H9 (cell line): ENCODE results near the gene LMO4. TPM values are rescaled to one million over a fixed set of nuclear protein-coding genes. Genes with fewer than 3 reads are reported as not detected.

Experiments used
- DNase-seq: peaks from one replicate; pipeline ENCODE4 v3.0.0-alpha.2; 2017
- H2AFZ ChIP-seq: one replicate; pipeline ENCODE4 v1.6.1; 2013; ENCODE audit warnings: mild to moderate bottlenecking, low read length, control low read depth, moderate library complexity
- H2AK5ac ChIP-seq: 2 replicates; pipeline ENCODE4 v1.6.1; 2013; ENCODE audit warnings: low read length, control low read depth, mixed read lengths; ENCODE audit not compliant: insufficient read length
- H2BK120ac ChIP-seq: one replicate; pipeline ENCODE4 v1.6.1; 2013; ENCODE audit warnings: low read depth, mild to moderate bottlenecking, low read length, control low read depth, inconsistent platforms; ENCODE audit not compliant: poor library complexity, severe bottlenecking
- H2BK12ac ChIP-seq: 2 replicates; pipeline ENCODE4 v1.6.1; 2013; ENCODE audit warnings: low read length, control low read depth, mixed read lengths, low read depth; ENCODE audit not compliant: insufficient read length
- H2BK15ac ChIP-seq: 2 replicates; pipeline ENCODE4 v1.6.1; 2013; ENCODE audit warnings: low read depth, low read length, control low read depth
- H2BK20ac ChIP-seq: one replicate; pipeline ENCODE4 v1.6.1; 2013; ENCODE audit warnings: low read depth, mild to moderate bottlenecking, low read length, control low read depth, inconsistent platforms; ENCODE audit not compliant: poor library complexity, severe bottlenecking
- H2BK5ac ChIP-seq: 2 replicates; pipeline ENCODE4 v1.6.1; 2013; ENCODE audit warnings: low read length, control low read depth, mixed read lengths; ENCODE audit not compliant: insufficient read length
- H3K14ac ChIP-seq: 2 replicates; pipeline ENCODE4 v1.6.1; 2013; ENCODE audit warnings: low read length, control low read depth; ENCODE audit not compliant: insufficient read depth
- H3K18ac ChIP-seq: 2 replicates; pipeline ENCODE4 v1.6.1; 2013; ENCODE audit warnings: low read depth, mild to moderate bottlenecking, mixed read lengths, low read length, control low read depth; ENCODE audit not compliant: insufficient read length
- H3K23ac ChIP-seq: 2 replicates; pipeline ENCODE4 v1.6.1; 2013; ENCODE audit warnings: low read length, control low read depth, mixed read lengths, low read depth; ENCODE audit not compliant: insufficient read length
- H3K23me2 ChIP-seq: 2 replicates; pipeline ENCODE4 v1.6.1; 2013; ENCODE audit warnings: low read depth, mild to moderate bottlenecking, mixed read lengths, low read length, control low read depth; ENCODE audit not compliant: insufficient read length, poor library complexity, severe bottlenecking
- H3K27ac ChIP-seq: 2 replicates; pipeline ENCODE4 v1.5.1; 2013; ENCODE audit warnings: low read length, control low read depth, mixed read lengths, low read depth; ENCODE audit not compliant: insufficient read length
- H3K27me3 ChIP-seq: 2 replicates; pipeline ENCODE4 v1.6.1; 2013; ENCODE audit warnings: low read length, control low read depth, inconsistent platforms; ENCODE audit not compliant: insufficient read depth
- H3K4ac ChIP-seq: 2 replicates; pipeline ENCODE4 v1.6.1; 2013; ENCODE audit warnings: low read depth, mild to moderate bottlenecking, control low read depth, inconsistent platforms, low read length, moderate library complexity
- H3K4me1 ChIP-seq: 2 replicates; pipeline ENCODE4 v1.6.1; 2013; ENCODE audit warnings: low read length, control low read depth, inconsistent platforms; ENCODE audit not compliant: insufficient read depth
- H3K4me2 ChIP-seq: 2 replicates; pipeline ENCODE4 v1.6.1; 2013; ENCODE audit warnings: low read length, control low read depth, mixed read lengths; ENCODE audit not compliant: insufficient read length, insufficient read depth
- H3K56ac ChIP-seq: 2 replicates; pipeline ENCODE4 v1.6.1; 2013; ENCODE audit warnings: low read depth, mild to moderate bottlenecking, mixed read lengths, low read length, control low read depth; ENCODE audit not compliant: insufficient read length
- H3K79me1 ChIP-seq: 2 replicates; pipeline ENCODE4 v1.6.1; 2013; ENCODE audit warnings: low read depth, mild to moderate bottlenecking, moderate library complexity, low read length, control low read depth, inconsistent platforms; ENCODE audit not compliant: insufficient read depth, poor library complexity, severe bottlenecking
- H3K79me2 ChIP-seq: 2 replicates; pipeline ENCODE4 v1.6.1; 2013; ENCODE audit warnings: low read length, control low read depth, inconsistent platforms; ENCODE audit not compliant: insufficient read depth
- H3K9ac ChIP-seq: 2 replicates; pipeline ENCODE4 v1.6.1; 2013; ENCODE audit warnings: low read length, control low read depth, mixed read lengths; ENCODE audit not compliant: insufficient read length; ENCODE audit errors: extremely low read depth
- H3K9me3 ChIP-seq: one replicate; pipeline ENCODE4 v1.6.1; 2013; ENCODE audit warnings: low read depth, low read length, inconsistent platforms; ENCODE audit not compliant: control insufficient read depth
- H3T11ph ChIP-seq: one replicate; pipeline ENCODE4 v1.6.1; 2013; ENCODE audit warnings: mild to moderate bottlenecking, low read length, control low read depth, inconsistent platforms
- H4K20me1 ChIP-seq: one replicate; pipeline ENCODE4 v1.6.1; 2013; ENCODE audit not compliant: control insufficient read depth, insufficient read length, insufficient read depth
- H4K5ac ChIP-seq: 2 replicates; pipeline ENCODE4 v1.6.1; 2013; ENCODE audit warnings: low read depth, mild to moderate bottlenecking, mixed read lengths, low read length, control low read depth; ENCODE audit not compliant: insufficient read length
- H4K8ac ChIP-seq: replicated peaks from 2 replicates; pipeline ENCODE4 v1.6.1; 2013; ENCODE audit warnings: low read length, control low read depth, mixed read lengths, low read depth; ENCODE audit not compliant: insufficient read length
- H4K91ac ChIP-seq: 2 replicates; pipeline ENCODE4 v1.6.1; 2013; ENCODE audit warnings: low read depth, mild to moderate bottlenecking, moderate library complexity, mixed read lengths, low read length, control low read depth; ENCODE audit not compliant: insufficient read length
- H3K27ac Mint-ChIP-seq, 3 experiments: 2 replicates in 2 of 3; 3 replicates in 1 of 3; pipeline ENCODE4 v1.8.0; 2020 to 2021; ENCODE audit warnings: mixed read lengths in 3 of 3, mild to moderate bottlenecking in 1 of 3, moderate library complexity in 1 of 3
- H3K27me3 Mint-ChIP-seq: 2 replicates; pipeline ENCODE4 v1.8.0; 2021; ENCODE audit warnings: low read depth, mild to moderate bottlenecking, moderate library complexity, mixed read lengths
- H3K36me3 Mint-ChIP-seq, 3 experiments: 2 replicates in 2 of 3; 3 replicates in 1 of 3; pipeline ENCODE4 v1.8.0; 2020 to 2021; ENCODE audit warnings: low read depth in 3 of 3, mixed read lengths in 3 of 3; ENCODE audit not compliant: insufficient read depth in 1 of 3
- H3K4me1 Mint-ChIP-seq, 2 experiments: 2 replicates each; pipeline ENCODE4 v1.8.0; 2020; ENCODE audit warnings: mixed read lengths in 2 of 2
- H3K4me3 Mint-ChIP-seq, 2 experiments: 2 replicates in 1 of 2; 3 replicates in 1 of 2; pipeline ENCODE4 v1.8.0; 2020 to 2021; ENCODE audit warnings: mild to moderate bottlenecking in 2 of 2, mixed read lengths in 2 of 2, moderate library complexity in 1 of 2
- H3K9me3 Mint-ChIP-seq, 2 experiments: 2 replicates in 1 of 2; 3 replicates in 1 of 2; pipeline ENCODE4 v1.8.0; 2020; ENCODE audit warnings: mild to moderate bottlenecking in 2 of 2, mixed read lengths in 2 of 2, moderate library complexity in 1 of 2
- WGBS: extraction: QIAGEN DNeasy Blood & Tissue Kit; methylation state at CpG from one replicate; pipeline ENCODE4 v1.1.7; 2013; ENCODE audit warnings: missing lambda C conversion rate, low lambda C conversion rate, mixed read lengths; ENCODE audit not compliant: insufficient read length; ENCODE audit errors: extremely low coverage; 5-methylcytosine and 5-hydroxymethylcytosine counted together
- total RNA-seq: library from RNA; stranded (reverse); gene quantifications from 2 replicates; pipeline ENCODE4 v1.2.1, GENCODE V29; 2021
- TF ChIP-seq, protein P1 (sequence below): fragments of 200-600 bp; sonication (generic); conservative IDR thresholded peaks from 3 replicates; pipeline ENCODE4 v1.8.0; 2021; ENCODE audit warnings: antibody characterized with exemption, mild to moderate bottlenecking

LMO4 gene
- total RNA-seq, 1 experiment from 2014 or later: 64.9 TPM

DNA sequence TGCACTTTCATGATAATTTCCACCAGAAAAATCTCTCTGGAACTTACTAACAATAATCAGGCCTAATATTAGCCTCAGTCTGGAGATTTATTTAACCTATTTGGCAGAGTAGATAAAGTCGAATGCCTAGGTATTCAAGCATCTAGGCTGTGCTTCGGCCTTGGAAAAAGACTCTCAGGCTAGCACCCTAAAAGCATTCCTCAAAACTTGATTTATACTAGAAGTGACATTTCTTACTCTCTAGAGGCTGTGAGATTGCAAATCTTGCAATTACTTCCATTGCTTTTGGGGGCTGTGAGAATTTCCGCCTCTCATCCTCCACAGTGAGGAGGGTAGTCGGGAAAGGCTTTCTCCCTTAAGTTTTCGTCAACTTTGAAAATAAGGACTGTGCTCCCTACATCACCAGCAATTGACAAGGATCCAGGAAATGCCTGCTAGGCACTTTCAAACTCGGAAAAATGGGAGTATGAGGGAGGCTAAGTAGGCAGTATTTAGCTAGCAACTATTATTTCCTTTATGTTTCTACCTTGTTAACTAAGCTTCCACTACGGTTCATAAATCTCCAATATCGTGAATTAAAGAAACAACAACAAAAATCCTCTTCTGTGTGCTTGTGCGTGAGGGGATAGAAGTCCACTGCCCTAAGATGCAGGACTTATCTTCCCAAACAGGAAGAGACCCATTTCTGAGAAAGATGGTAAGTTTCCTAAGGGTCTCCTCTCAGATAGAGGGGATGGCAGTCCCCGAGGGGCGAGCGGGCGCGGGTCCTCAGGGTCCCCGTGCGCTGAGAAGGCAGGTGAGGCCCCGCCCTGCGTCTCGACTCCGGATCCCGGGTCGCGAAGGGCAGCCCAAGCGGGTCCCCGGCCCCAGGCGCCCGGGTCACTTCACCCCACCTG, 1.1 kb upstream of the LMO4 start:
- Mint-ChIP-seq H3K4me1 (peaks cover 17 to 21% of the 10 kb centered on the region in 2 experiments), H3K9me3 (no peaks in the 10 kb centered on the region), H3K36me3 (peaks cover 7 to 9% (median 8%) of the 10 kb centered on the region in 3 experiments), H3K27ac (peak overlapping the region; percentile 90 to 93 (median 91)), H3K4me3 (peak overlapping the region; percentile 74 to 94), H3K27me3 (peaks cover 3% of the 10 kb centered on the region; the same call in 1 of the 2 replicates)
- H2BK5ac ChIP-seq: no peak overlapping the region
- no peak overlapping the region for H2BK12ac ChIP-seq
- H4K20me1 ChIP-seq: peaks cover 2% of the 10 kb centered on the region
- no peak overlapping the region for H4K91ac ChIP-seq
- no peaks in the 10 kb centered on the region for H3K79me1 ChIP-seq
- DNase-seq: no peak
- peak overlapping the region; percentile 76 for H3K9ac ChIP-seq
- H4K5ac ChIP-seq: no peak overlapping the region
- H3K4ac ChIP-seq: no peak overlapping the region; the same call in 1 of the 2 replicates
- H3K23ac ChIP-seq: no peak overlapping the region
- peak overlapping the region; percentile 63 for H3K14ac ChIP-seq
- peak overlapping the region; percentile 78 for H3K18ac ChIP-seq
- no peaks in the 10 kb centered on the region for H3K9me3 ChIP-seq
- no peaks in the 10 kb centered on the region for H3K27me3 ChIP-seq
- H3K79me2 ChIP-seq: peaks cover 6% of the 10 kb centered on the region; the same call in 1 of the 2 replicates
- no peak overlapping the region for H4K8ac ChIP-seq
- no peak overlapping the region for H2AK5ac ChIP-seq
- peaks cover 5% of the 10 kb centered on the region; the same call in 1 of the 2 replicates for H3K4me1 ChIP-seq
- no peak overlapping the region for H2BK20ac ChIP-seq
- peak overlapping the region; percentile 87 for H3K4me2 ChIP-seq
- no peak overlapping the region for H3K56ac ChIP-seq
- WGBS: no CpG with 5 or more reads among the region's 27 CpGs
- peak overlapping the region; percentile 63 for H3K27ac ChIP-seq
- TF ChIP-seq, protein P1, sequence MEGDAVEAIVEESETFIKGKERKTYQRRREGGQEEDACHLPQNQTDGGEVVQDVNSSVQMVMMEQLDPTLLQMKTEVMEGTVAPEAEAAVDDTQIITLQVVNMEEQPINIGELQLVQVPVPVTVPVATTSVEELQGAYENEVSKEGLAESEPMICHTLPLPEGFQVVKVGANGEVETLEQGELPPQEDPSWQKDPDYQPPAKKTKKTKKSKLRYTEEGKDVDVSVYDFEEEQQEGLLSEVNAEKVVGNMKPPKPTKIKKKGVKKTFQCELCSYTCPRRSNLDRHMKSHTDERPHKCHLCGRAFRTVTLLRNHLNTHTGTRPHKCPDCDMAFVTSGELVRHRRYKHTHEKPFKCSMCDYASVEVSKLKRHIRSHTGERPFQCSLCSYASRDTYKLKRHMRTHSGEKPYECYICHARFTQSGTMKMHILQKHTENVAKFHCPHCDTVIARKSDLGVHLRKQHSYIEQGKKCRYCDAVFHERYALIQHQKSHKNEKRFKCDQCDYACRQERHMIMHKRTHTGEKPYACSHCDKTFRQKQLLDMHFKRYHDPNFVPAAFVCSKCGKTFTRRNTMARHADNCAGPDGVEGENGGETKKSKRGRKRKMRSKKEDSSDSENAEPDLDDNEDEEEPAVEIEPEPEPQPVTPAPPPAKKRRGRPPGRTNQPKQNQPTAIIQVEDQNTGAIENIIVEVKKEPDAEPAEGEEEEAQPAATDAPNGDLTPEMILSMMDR: no peak
- H2BK15ac ChIP-seq: no peak overlapping the region
- peak overlapping the region; percentile 78 for H2BK120ac ChIP-seq
- H3K23me2 ChIP-seq: peaks cover 20% of the 10 kb centered on the region
- peak overlapping the region; percentile 60 for H2AFZ ChIP-seq
- no peak overlapping the region for H3T11ph ChIP-seq
